MCF 10A (cell line): ENCODE data around the gene CLCN4. TPM values are rescaled to one million over a fixed set of nuclear protein-coding genes. Genes with fewer than 3 reads are reported as not detected.

Experiments used
- BruUV-seq: library from RNA; stranded (reverse); fragments of 400-500 nt; replicated peaks from 2 replicates; lab custom pipeline; 2021; lab: Mats Ljungman, UMichigan
- CTCF ChIA-PET: fragments of 300-600 bp; sonication (Branson Sonifier 250); formaldehyde crosslinking; extraction: SDS; loops from one replicate; lab custom pipeline; 2021; ENCODE audit warnings: antibody characterized with exemption, inconsistent platforms; lab: Yijun Ruan, JAX
- POLR2A ChIA-PET: fragments of 300-600, 350-650 bp; sonication (Branson Sonifier 250); formaldehyde crosslinking; extraction: SDS; loops from one replicate; lab custom pipeline; 2020; ENCODE audit warnings: antibody characterized with exemption, inconsistent platforms; lab: Yijun Ruan, JAX
- DNase-seq: peaks from one replicate; pipeline ENCODE4 v3.0.0-alpha.2; 2018; ENCODE audit not compliant: unreplicated experiment
- H3K27ac Mint-ChIP-seq: one replicate; pipeline ENCODE4 v1.8.0; 2022; ENCODE audit warnings: mild to moderate bottlenecking, low read depth, mixed read lengths; ENCODE audit not compliant: unreplicated experiment
- H3K27me3 Mint-ChIP-seq: one replicate; pipeline ENCODE4 v1.8.0; 2022; ENCODE audit warnings: mixed read lengths; ENCODE audit not compliant: insufficient read depth, unreplicated experiment
- H3K36me3 Mint-ChIP-seq: one replicate; pipeline ENCODE4 v1.8.0; 2022; ENCODE audit warnings: mild to moderate bottlenecking, moderate library complexity, mixed read lengths; ENCODE audit not compliant: insufficient read depth, unreplicated experiment
- H3K4me1 Mint-ChIP-seq: one replicate; pipeline ENCODE4 v1.8.0; 2022; ENCODE audit warnings: mixed read lengths; ENCODE audit not compliant: insufficient read depth, unreplicated experiment
- H3K4me3 Mint-ChIP-seq: one replicate; pipeline ENCODE4 v1.8.0; 2022; ENCODE audit warnings: mild to moderate bottlenecking, moderate library complexity, mixed read lengths; ENCODE audit not compliant: unreplicated experiment
- H3K9me3 Mint-ChIP-seq: one replicate; pipeline ENCODE4 v1.8.0; 2022; ENCODE audit warnings: mixed read lengths; ENCODE audit not compliant: unreplicated experiment
- intact Hi-C: fragments of 100-400 bp; cut with micrococcal nuclease; formaldehyde crosslinking; loops from 2 replicates; pipeline ENCODE4 v1.14.1; 2022
- total RNA-seq: library from RNA; stranded (reverse); gene quantifications from 2 replicates; pipeline ENCODE4 v1.2.3, GENCODE V29; 2022
- TF ChIP-seq, protein P1 (sequence below): fragments of 200-600 bp; IDR thresholded peaks from one replicate; pipeline ENCODE4 v1.8.0; 2022; ENCODE audit warnings: antibody characterized with exemption, mild to moderate bottlenecking; ENCODE audit not compliant: unreplicated experiment

CLCN4 gene
- total RNA-seq, 1 experiment from 2014 or later: 7.3 TPM

DNA sequence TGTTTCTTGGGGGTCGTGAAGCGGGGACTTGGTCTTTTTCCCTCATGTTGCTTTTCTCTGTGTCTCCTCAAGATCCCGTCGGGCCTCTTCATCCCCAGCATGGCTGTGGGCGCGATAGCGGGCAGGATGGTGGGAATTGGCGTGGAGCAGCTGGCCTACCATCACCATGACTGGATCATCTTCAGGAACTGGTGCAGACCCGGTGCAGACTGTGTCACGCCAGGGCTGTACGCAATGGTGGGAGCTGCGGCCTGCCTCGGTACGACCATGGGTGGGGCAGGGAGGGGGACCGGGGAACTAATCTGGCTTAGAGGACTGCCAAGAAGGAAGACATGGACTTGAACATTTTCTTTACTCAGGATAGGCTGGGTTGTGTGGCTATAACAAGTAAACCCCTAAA, 55.6 kb downstream of the CLCN4 start:
- Mint-ChIP-seq H3K27me3 (peaks cover 11% of the 10 kb centered on the region), H3K36me3 (no peaks in the 10 kb centered on the region), H3K4me3 (no peak overlapping the region), H3K4me1 (no peaks in the 10 kb centered on the region), H3K27ac (no peak overlapping the region), H3K9me3 (no peaks in the 10 kb centered on the region)
- no peak for DNase-seq
- TF ChIP-seq, protein P1, sequence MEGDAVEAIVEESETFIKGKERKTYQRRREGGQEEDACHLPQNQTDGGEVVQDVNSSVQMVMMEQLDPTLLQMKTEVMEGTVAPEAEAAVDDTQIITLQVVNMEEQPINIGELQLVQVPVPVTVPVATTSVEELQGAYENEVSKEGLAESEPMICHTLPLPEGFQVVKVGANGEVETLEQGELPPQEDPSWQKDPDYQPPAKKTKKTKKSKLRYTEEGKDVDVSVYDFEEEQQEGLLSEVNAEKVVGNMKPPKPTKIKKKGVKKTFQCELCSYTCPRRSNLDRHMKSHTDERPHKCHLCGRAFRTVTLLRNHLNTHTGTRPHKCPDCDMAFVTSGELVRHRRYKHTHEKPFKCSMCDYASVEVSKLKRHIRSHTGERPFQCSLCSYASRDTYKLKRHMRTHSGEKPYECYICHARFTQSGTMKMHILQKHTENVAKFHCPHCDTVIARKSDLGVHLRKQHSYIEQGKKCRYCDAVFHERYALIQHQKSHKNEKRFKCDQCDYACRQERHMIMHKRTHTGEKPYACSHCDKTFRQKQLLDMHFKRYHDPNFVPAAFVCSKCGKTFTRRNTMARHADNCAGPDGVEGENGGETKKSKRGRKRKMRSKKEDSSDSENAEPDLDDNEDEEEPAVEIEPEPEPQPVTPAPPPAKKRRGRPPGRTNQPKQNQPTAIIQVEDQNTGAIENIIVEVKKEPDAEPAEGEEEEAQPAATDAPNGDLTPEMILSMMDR: no peak
- POLR2A ChIA-PET: no interaction called here
- CTCF ChIA-PET: interaction anchor here (0.5 to 5.0 kb wide), 4 partner anchors 22 to 516 kb away, joined by 3 to 28 read pairs (median 3); no protein-coding TSS in a partner anchor
- intact Hi-C loops: no loop called here
- BruUV-seq: no TSS peak

DNA sequence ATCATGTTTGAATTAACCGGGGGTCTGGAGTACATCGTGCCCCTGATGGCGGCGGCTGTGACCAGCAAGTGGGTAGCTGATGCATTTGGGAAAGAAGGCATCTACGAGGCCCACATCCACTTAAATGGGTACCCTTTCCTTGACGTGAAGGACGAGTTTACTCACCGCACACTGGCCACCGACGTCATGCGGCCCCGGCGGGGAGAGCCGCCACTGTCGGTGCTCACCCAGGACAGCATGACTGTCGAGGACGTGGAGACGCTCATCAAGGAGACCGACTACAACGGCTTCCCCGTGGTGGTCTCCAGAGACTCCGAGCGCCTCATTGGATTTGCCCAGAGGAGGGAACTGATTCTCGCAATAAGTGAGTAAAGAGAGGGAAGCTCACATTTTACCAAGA, 56.9 kb downstream of the CLCN4 start:
- TF ChIP-seq, protein P1: no peak
- POLR2A ChIA-PET: no interaction called here
- BruUV-seq: no TSS peak
- H3K4me1 Mint-ChIP-seq: no peaks in the 10 kb centered on the region
- H3K27me3 Mint-ChIP-seq: peaks cover 11% of the 10 kb centered on the region
- H3K36me3 Mint-ChIP-seq: no peaks in the 10 kb centered on the region
- no peak overlapping the region for H3K27ac Mint-ChIP-seq
- intact Hi-C loops: no loop called here
- DNase-seq: no peak
- CTCF ChIA-PET: interaction anchor here (0.9 kb wide), 1 partner anchor 23 kb away, joined by 3 read pairs; no protein-coding TSS in a partner anchor
- no peaks in the 10 kb centered on the region for H3K9me3 Mint-ChIP-seq
- no peak overlapping the region for H3K4me3 Mint-ChIP-seq

DNA sequence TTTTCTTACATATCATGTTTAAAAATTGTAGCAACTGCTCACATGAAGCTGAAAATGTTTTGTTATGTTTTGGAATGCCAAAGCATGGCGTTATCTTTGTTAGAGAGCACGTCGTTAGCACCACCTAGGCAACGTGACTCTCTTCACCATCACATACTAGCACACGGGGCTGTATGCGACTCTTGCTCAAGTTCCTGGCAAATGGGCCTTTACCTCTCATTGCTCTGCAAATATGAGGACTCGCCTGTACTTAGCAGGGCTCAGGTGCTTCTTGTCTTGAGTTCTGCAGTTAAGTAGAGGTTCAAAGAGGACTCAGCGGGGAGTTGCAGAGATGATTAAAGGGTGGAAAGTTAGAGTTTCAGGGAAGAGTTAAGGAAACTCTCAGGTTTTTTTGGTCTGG, 59.4 kb downstream of the CLCN4 start:
- CTCF ChIA-PET: interaction anchor here (0.6 kb wide), 1 partner anchor 26 kb away, joined by 3 read pairs; no protein-coding TSS in a partner anchor
- Mint-ChIP-seq H3K4me1 (no peaks in the 10 kb centered on the region), H3K27ac (no peak overlapping the region), H3K9me3 (no peaks in the 10 kb centered on the region), H3K27me3 (no peaks in the 10 kb centered on the region), H3K4me3 (no peak overlapping the region), H3K36me3 (no peaks in the 10 kb centered on the region)
- no TSS peak for BruUV-seq
- DNase-seq: no peak
- POLR2A ChIA-PET: no interaction called here
- intact Hi-C loops: no loop called here
- TF ChIP-seq, protein P1: no peak

DNA sequence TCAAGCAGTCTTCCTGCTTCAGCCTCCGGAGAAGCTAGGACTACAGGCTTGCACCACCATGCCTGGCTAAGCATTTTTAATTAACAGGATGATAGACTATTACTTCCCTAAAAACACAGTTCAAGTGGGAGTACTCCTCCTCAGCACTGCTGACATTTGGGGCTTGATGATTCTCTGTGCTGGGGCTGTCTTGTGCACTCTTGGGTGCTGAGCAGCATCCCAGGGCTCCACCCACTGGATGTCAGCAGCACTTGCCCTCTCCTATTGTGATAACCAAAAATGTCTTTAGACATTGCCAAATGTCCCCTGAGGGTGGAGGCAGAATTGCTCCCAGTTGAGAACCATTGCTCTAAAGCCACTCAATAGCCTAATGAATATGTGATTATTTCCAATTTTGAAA, 60.4 kb downstream of the CLCN4 start:
- CTCF ChIA-PET: interaction anchor here (0.6 kb wide), 1 partner anchor 706 kb away, joined by 3 read pairs; no protein-coding TSS in a partner anchor
- no peaks in the 10 kb centered on the region for H3K27me3 Mint-ChIP-seq
- no peak overlapping the region for H3K4me3 Mint-ChIP-seq
- H3K9me3 Mint-ChIP-seq: no peaks in the 10 kb centered on the region
- intact Hi-C loops: no loop called here
- DNase-seq: no peak
- TF ChIP-seq, protein P1: no peak
- H3K36me3 Mint-ChIP-seq: no peaks in the 10 kb centered on the region
- POLR2A ChIA-PET: no interaction called here
- no peaks in the 10 kb centered on the region for H3K4me1 Mint-ChIP-seq
- no peak overlapping the region for H3K27ac Mint-ChIP-seq
- no TSS peak for BruUV-seq
